Glutamatergic neuron (in vitro differentiated cells): Measurements from ENCODE around the gene MMUT. TPM values are rescaled to one million over a fixed set of nuclear protein-coding genes. Genes with fewer than 3 reads are reported as not detected.

Experiments used
- DNase-seq: peaks from one replicate; pipeline ENCODE4 v3.0.0; 2022
- H3K27ac Mint-ChIP-seq: one replicate; pipeline ENCODE4 v1.8.0; 2020; ENCODE audit warnings: mild to moderate bottlenecking, mixed read lengths, inconsistent platforms; ENCODE audit not compliant: unreplicated experiment
- H3K27me3 Mint-ChIP-seq: one replicate; pipeline ENCODE4 v1.8.0; 2020; ENCODE audit warnings: mild to moderate bottlenecking, moderate library complexity, mixed read lengths, inconsistent platforms; ENCODE audit not compliant: unreplicated experiment
- H3K36me3 Mint-ChIP-seq: one replicate; pipeline ENCODE4 v1.8.0; 2020; ENCODE audit warnings: mild to moderate bottlenecking, mixed read lengths, inconsistent platforms; ENCODE audit not compliant: unreplicated experiment
- H3K4me1 Mint-ChIP-seq: one replicate; pipeline ENCODE4 v1.8.0; 2020; ENCODE audit warnings: mild to moderate bottlenecking, low read depth, mixed read lengths, inconsistent platforms; ENCODE audit not compliant: unreplicated experiment
- H3K4me3 Mint-ChIP-seq: one replicate; pipeline ENCODE4 v1.8.0; 2020; ENCODE audit warnings: mild to moderate bottlenecking, mixed read lengths, inconsistent platforms; ENCODE audit not compliant: unreplicated experiment
- H3K9me3 Mint-ChIP-seq: one replicate; pipeline ENCODE4 v1.8.0; 2020; ENCODE audit warnings: mild to moderate bottlenecking, moderate library complexity, mixed read lengths, inconsistent platforms; ENCODE audit not compliant: unreplicated experiment
- CTCF ChIP-seq: fragments of 200-600 bp; sonication (generic); IDR thresholded peaks from one replicate; pipeline ENCODE4 v1.5.0; 2021; ENCODE audit not compliant: partially characterized antibody, unreplicated experiment
- total RNA-seq: library from RNA; stranded (reverse); fragmentation: NEBNext Ultra II Directional; extraction: Animal tissue kit (Norgen Biotek cat#: 25700); gene quantifications from one replicate; pipeline ENCODE4 v1.2.1, GENCODE V29; 2021; ENCODE audit not compliant: unreplicated experiment

The MMUT gene
- total RNA-seq, 1 donor from 2014 or later = 21.9 TPM

DNA sequence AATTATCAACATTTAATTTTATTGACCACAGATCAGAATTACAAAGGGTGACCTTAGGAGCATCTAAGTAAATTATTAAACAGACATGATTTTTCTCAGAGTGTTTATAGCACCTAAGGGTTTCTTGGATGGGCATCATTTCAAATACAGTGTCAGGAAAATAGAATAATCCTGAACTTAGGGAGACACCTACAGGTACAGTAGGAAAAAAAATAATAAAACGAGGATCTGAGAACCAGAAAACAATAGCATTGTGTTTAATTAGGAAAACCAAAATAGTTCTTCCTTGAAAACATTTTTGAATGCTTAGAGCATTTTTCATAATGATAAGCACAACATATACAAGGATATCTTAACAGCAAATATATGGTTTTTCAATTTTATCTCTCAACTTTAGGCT, 39.2 kb downstream of the MMUT start:
- no peak for TF ChIP-seq CTCF
- no peak for DNase-seq
- no peaks in the 10 kb centered on the region for H3K27me3 Mint-ChIP-seq
- no peaks in the 10 kb centered on the region for H3K9me3 Mint-ChIP-seq
- no peaks in the 10 kb centered on the region for H3K4me1 Mint-ChIP-seq
- H3K36me3 Mint-ChIP-seq = no peaks in the 10 kb centered on the region
- no peak overlapping the region for H3K27ac Mint-ChIP-seq
- no peak overlapping the region for H3K4me3 Mint-ChIP-seq

DNA sequence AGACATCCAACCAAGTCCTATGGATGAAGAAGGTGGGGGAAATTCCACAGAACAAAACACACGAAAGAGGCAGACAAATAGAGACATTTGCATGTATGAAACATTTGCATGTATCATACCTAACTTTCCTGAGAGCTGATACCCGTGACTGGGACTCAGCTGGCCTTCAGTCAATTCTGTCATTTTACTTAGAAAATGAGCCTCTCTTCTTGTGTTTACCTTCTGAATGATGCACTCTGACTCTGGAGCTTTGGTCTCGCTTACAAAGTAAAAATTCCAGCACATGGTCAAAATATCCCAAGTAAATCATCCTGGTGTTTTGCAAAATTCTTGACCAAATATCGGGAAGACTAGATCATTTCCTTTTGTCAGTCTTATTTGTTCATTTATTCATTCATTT, 46.9 kb downstream of the MMUT start:
- no peaks in the 10 kb centered on the region for H3K9me3 Mint-ChIP-seq
- no peak overlapping the region for H3K4me3 Mint-ChIP-seq
- TF ChIP-seq CTCF = no peak

GRCh38 chr6:49415358-49415757, 47.7 kb downstream of the MMUT start:
- Mint-ChIP-seq H3K36me3 (no peaks in the 10 kb centered on the region), H3K27me3 (no peaks in the 10 kb centered on the region), H3K27ac (no peak overlapping the region), H3K9me3 (no peaks in the 10 kb centered on the region), H3K4me3 (no peak overlapping the region), H3K4me1 (no peaks in the 10 kb centered on the region)
- TF ChIP-seq CTCF = no peak
- no peak for DNase-seq

More for the DNA sequence above, 46.9 kb downstream of the MMUT start:
- H3K27ac Mint-ChIP-seq = no peak overlapping the region
- no peaks in the 10 kb centered on the region for H3K27me3 Mint-ChIP-seq
- no peaks in the 10 kb centered on the region for H3K4me1 Mint-ChIP-seq
- no peak for DNase-seq
- no peaks in the 10 kb centered on the region for H3K36me3 Mint-ChIP-seq

DNA sequence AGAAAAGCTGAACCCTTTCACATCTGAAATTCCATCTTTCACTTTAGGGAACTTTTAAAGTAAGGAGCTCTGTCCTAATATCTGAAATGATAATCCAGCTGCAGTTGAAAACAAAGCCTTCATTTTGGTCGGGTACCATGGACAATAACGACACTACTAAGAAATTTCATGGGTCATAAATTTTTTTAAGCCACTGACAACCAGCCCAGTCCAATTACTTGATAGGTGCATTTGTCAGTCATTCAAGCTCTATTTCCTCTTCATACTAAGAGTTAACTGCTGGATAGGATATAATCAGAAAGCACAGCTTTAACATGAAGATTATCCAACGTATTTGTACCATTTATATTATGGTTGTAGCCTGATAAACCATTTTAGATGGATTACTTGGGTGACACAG, 52.5 kb downstream of the MMUT start:
- Mint-ChIP-seq H3K27me3 (no peaks in the 10 kb centered on the region), H3K4me1 (no peaks in the 10 kb centered on the region), H3K36me3 (no peaks in the 10 kb centered on the region), H3K4me3 (no peak overlapping the region), H3K9me3 (peaks cover 3% of the 10 kb centered on the region), H3K27ac (no peak overlapping the region)
- TF ChIP-seq CTCF = no peak
- no peak for DNase-seq

GRCh38 chr6:49409951-49410542, 53.0 kb downstream of the MMUT start:
- Mint-ChIP-seq H3K4me3 (no peak overlapping the region), H3K27me3 (no peaks in the 10 kb centered on the region), H3K9me3 (peaks cover 3% of the 10 kb centered on the region), H3K36me3 (no peaks in the 10 kb centered on the region), H3K4me1 (no peaks in the 10 kb centered on the region), H3K27ac (no peak overlapping the region)
- peak; percentile 94 for TF ChIP-seq CTCF
- peak; percentile 81 for DNase-seq
